Measurements from ENCODE around the gene CXCL14.

CXCL14 gene, protein sequence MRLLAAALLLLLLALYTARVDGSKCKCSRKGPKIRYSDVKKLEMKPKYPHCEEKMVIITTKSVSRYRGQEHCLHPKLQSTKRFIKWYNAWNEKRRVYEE

DNA sequence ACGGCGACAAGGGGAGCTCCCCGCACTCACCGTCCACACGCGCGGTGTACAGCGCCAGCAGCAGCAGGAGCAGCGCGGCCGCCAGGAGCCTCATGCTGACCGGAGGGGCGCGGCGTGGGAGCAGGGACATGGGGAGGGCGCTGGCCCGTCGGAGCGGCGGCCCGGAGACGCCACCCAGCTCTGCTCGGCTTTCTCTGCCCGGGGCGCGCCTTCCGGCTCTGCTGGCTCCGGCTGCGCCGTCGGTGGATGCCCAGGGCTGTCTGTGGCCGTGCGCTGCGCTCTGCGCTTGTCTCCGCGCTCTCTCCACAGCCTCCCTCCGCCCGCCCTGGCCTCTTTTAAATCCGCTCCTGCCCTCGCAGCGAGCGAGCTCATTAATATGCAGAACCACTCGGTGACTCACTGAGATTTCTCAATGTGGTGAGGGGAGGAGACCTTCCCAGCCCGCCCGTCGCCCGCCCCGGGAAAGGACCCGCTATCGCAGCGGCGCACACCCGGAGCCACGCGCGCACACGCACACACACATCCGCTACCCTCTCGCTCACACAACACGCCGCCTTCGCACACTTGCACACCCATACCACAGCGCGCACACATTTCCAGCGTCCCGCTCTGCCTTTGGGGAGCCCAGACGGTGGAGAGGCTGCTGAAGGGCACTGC is at the start of gene CXCL14:
Gene CXCL14, minus strand, starts transcription at position 307 of the 657 bp plus-strand sequence. Its CDS starts 213 bp downstream, at position 94.
- DNase-seq (ENCODE audit: low read depth in 2 of 2): no peak

DNA sequence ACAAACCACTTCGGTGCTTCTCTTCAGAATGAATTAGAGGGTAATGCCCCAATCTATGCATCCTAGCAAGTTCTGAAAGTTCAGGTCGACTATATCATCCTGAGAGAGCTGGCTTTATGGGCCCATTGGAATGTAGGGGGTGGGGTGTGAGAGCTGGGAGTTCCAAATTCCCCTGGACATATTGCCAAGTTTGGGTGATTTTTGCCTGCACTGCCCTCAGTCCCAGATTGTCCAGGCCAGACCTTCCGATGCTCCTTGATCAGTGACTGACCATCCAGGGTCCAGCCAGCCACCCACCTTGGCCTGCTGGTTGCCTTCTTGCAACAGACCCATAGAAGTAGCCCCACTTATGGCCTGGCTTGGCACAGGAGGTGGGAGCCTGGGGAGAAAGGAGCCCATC is 47.8 kb upstream of the CXCL14 start:
- no peak for DNase-seq (ENCODE audit: low read depth in 2 of 2)

DNA sequence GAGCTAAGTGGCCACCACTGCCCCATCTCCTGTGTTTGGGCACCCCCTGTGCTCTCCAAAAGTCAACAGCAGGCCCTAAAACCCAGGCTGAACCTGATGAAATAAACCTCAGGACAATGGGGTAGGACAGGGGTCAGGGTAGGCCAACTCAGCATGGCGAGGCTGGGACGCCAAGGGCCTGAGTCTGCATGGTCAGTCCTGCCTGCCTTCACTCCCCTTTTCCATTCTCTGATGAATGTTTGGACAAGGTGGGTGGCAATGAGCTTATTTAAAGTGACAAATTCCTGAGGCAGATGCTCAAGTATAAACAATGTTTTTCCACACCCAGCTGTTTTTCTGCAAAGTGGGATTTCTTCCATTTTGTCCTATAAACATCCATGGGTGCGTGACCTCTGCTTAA is 47.2 kb upstream of the CXCL14 start:
- no peak for DNase-seq (ENCODE audit: low read depth in 2 of 2)

DNA sequence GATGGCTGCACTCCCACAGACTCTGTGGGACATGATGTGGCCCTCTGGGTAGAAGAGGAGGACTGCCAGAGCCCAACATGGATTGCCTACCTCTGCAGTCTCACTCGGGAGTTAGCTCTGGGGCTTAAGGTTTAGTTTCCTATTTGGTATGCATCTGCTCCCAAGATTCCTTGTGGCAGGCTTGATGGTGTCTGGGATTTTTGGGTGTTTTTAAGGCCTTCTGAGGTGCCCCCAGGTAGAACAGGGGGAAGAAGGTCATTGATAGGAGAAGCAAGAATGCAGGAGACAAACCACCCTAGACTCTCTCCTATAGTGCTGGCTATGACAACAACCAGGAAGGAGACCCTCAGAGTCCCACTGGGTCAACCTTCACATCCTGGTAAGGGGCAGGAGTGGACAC is 46.7 kb upstream of the CXCL14 start:
- DNase-seq (ENCODE audit: low read depth in 2 of 2): no peak

DNA sequence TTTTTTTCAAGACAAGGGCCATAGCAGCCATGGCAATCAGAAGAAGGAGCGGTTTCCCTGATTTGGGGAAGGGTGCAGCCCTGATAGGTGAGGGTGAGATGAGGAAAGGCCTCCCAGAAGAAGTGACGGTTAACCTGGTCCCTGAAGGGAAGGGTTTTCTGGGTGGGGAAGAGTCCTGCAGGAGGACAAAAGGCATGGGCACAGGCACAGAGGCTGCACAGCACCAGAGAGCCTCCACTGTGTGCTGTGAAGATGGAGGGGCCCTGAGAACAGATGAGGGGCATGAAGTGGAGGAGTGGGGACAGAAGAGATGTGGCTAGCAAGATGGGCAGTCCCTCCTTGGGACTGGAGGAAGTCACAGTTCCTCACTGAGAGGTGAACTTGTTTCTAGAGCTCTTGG is 46.3 kb upstream of the CXCL14 start:
- no peak for DNase-seq (ENCODE audit: low read depth in 2 of 2)

DNA sequence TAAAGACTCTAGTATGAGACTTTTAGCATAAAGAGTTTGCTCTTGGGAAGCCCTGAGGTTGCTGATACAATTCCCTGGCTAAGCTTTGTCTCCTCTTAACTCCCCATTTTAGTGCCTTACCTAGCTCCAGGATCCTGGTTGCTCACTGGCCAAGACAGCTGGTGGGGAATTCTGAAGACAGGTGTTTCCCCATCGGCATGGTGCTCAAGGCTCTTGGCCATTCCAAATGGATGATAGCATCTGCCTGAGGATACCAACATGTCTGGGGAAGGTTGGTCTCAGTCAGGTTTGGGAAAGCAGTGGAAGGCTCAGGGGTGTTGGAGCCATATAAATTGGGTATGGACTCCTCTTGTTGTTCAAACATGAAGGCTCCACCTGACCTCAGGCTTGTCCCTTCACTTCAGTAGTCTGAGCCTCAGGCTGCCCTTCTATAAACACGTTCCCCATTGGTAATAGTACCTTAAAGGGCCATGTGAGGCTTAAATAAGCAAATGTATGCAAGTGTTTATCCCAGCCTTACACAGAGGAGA is 44.5 kb upstream of the CXCL14 start:
- DNase-seq (ENCODE audit: low read depth in 2 of 2): no peak

DNA sequence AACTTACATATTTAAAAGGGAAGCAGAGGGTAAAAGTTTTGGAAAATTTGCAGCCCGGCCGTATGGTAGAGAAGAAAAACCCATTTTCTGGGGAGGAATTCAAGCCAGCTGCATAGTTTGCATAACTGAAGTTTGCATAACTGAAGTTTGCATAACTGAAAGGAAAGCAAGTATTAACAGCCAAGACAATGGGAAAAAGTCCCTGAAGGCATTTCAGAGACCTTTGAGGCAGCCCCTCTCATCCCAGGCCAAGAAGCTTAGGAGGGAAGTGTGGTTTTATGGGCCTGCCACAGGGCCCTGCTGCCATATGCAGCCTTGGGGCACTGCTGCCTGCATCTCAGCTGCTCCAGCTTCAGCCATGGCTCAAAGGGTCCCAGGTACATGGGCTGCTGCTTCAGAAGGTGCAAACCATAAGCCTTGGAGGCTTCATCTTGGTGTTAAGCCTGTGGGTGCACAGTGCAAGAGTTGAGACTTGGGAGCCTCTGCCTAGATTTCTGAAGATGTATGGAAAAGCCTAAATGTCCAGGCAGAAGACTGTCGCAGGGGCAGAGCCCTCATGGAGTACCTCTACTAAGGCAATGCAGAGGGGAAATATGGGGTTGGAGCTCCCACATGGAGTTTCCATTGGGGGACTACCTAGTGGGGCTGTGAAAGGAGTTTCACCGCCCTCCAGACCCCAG is 36.9 kb upstream of the CXCL14 start:
- no peak for DNase-seq (ENCODE audit: low read depth in 2 of 2)

DNA sequence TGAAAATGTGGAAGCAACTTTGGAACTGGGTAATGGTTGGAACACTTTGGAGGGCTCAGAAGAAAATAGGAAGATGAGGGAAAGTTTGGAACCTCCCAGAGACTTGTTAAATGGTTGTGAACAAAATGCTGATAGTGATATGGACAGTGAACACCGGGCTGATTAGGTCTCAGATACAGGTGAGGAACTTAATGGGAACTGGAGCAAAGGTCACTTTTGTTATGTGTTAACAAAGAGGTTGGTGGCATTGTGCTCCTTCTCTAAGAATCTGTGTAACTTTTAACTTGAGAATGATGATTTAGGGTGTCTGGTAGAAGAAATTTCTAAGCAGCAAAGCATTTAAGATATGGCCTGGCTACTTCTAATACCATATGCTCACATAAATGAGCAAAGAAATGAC is 36.4 kb upstream of the CXCL14 start:
- DNase-seq (ENCODE audit: low read depth in 2 of 2): no peak

DNA sequence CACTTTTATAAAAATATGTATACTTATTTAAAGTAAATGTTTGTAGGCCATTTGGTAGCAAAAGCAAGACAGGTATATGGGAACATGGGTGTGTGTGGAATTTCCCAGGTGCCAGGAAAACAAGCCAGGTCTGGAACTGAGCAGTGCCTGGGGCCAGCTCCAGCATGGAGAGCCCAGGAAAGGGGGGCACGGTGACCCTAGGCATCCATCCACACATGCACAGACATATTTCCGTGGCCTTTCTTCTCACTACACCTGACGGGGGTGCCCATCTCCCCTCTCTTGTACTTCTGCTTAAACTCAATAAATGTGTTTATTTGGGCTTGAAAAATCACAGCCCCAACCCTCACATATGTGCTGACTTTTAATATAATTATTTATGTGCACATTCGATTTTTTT is 31.2 kb upstream of the CXCL14 start:
- no peak for DNase-seq (ENCODE audit: low read depth in 2 of 2)

DNA sequence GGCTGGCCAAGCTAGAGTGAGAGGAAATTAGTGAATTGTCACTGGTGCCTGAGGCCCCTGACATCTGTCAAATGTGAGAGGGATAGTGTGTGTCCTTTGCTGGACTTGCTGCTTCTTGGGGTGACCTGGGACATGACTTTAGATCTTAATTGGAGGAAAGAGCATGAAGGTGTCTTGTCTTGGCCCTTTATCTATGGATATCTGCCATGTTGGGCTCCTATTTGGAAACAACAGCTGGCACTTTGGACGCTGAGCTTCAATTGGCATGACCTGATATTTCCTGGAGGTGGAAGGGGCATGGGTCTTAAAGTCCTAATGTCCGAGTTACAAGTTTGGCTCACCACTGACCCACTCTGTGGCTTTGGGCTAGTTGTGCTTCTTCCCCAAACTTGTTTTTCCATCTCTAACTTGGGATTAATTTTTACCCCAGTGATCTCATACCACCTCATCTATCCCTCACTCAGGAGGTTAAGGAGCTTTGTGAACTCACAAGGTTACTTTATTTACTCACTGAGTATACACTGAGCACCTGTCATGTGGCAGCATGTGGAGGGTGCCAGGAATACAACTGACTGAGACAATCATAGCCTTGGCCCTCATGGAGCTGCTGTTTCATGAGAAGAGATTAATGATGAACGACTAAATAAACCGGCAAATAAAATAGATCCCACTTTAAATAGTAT is 30.1 kb upstream of the CXCL14 start:
- no peak for DNase-seq (ENCODE audit: low read depth in 2 of 2)

DNA sequence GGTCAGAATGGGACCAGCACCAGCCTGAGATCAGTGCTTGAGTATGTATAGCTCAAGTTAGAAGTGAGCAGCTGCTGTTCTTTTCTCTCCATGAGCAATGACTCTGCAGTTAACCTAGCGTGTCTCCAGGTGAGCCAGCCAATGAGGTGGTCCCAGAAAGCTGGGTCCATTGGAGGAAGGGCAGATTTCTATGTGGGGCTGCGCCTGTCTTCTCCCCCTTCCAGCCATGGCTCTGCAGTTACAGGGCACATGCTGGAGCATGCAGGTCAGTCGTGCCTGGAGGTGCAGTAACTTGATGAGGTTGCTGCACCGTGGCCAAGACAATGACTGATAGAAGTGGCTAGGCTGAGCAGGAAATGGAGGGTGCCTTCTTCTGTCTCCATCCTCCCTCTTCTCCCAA is 29.6 kb upstream of the CXCL14 start:
- DNase-seq (ENCODE audit: low read depth in 2 of 2): no peak

DNA sequence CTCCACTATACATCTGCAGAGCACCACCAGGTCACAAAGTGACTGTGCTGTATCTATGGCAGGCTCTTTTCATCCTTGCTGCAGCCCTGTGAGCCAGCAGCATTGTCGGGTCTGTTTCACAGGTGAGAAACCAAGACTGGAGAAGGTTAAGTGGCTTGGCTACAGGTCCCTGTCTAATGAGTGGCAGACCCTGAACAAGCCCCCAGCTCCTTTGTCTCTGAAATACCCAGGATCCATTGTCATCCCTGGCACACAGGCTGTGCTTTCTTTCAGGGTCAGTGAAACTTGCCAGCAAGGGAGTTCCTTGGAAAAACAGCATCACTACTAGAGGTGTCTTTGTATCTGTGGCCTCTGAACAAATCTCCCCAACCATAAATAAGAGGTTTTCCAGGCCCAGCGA is 27.6 kb upstream of the CXCL14 start:
- no peak for DNase-seq (ENCODE audit: low read depth in 2 of 2)

DNA sequence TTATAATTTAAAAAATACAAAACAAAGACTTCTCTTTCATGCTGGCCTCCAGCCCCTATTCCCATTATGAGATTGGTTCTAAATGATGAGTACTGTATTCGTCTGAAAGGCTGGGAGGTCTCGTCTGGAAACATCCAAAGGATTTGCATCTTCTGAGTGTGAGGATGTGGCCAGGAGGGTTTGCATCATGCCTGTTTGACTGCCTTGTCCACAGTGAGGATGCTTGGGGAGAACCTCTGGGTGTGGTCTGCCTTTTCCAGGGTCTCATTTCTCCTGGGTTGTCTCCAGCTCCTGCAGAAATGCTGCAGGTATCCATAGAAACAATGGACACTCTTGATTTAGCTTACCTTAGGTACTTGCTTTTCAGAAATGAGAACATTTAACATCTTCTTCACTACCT is 26.4 kb upstream of the CXCL14 start:
- DNase-seq (ENCODE audit: low read depth in 2 of 2): no peak

DNA sequence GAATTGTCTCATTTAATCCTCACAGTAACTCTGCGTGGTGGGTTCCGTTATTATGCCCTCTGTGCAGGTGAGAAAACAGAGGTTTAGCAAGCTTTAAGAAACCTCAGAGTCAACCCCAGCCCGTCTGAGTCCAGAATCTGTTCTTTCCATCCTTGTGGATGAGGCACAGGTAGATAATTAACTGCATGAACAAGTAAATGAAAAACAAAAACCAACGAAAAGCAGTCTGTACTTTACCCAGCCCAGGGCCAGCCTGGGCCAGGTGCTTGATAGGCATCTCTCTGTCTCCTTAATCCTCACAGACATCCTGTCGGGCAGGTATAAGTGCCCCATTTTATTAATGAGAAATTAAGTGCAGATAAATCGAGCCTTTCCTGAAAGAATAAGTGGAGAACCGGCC is 25.3 kb upstream of the CXCL14 start:
- no peak for DNase-seq (ENCODE audit: low read depth in 2 of 2)

DNA sequence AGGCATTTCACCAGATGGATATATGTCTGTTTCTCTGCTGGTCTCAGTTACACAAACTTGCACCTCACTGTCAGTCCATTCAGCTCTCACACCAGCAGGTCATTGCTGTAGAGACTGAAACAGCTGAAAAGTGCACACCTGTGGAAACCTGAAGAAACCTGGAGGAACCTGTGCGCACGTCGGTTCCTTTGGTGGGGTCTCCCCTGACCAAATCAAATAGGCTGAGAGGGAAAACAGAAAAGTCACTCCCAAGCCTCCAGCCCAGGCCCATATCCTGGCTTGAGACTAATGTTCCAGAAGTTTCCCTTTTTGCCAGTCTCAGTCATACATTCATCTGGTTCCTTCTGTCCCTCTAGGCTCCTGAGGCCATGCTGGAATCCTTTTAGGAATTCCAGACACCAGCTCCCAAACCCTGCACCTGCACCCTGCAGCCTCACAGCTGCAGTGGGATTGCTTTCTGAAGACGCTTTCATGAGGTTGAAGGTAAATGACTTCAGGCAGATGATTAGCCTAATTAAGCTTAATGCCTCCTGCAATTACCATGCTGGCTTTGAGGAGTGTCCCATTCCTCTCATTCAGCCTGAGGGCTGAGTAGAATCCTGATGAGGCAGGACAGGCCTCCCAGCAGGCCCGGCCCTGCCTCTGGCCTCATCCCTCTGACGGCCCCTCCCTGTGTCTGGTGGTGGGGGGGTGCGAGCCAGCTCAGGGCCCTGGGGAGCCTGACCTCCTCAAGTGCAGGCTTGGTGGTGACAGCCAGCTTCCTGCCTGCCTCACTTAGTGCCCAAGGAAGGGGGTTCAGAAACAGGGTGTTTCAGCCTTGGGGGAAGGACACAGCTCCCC is 24.3 kb upstream of the CXCL14 start:
- DNase-seq (ENCODE audit: low read depth in 2 of 2): no peak

DNA sequence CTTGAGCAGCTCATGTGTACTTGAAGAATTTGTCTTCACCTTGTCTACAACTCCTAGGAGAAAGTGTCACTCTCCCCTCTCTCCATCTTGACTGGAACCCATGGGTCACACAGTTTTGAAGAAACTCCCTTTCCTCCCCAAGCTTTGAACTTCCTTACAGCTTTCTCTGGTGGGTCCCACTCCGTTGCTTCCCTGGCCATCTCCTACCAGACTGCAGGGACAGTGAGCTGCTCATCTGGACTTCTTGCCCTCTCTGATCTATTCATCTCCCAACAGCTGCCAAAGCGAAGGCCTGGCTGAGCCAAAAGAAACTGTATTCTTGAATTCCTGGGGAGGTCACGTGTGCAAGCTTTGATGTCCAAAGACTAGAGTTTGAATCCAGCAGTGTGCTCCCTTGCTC is 22.7 kb upstream of the CXCL14 start:
- no peak for DNase-seq (ENCODE audit: low read depth in 2 of 2)

DNA sequence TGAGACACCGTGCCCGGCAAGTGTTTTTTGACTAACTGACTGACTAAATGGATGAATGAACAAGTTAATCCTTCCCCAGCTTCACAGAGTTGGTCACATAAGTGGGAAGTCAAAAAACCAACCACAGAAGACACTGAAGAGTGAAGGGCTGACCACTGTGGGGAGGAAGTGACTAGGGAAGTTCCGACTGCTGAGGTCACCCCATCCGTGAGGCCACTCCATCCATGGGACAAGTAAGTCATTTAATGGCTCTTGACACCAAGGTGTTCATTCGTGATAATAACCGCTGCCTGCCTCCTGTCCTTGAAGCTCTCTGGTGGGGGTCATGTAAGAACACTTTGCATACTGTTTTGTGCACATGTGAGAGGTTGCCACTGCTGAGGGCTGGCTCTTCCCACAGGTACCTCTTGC is 22.2 kb upstream of the CXCL14 start:
- no peak for DNase-seq (ENCODE audit: low read depth in 2 of 2)

DNA sequence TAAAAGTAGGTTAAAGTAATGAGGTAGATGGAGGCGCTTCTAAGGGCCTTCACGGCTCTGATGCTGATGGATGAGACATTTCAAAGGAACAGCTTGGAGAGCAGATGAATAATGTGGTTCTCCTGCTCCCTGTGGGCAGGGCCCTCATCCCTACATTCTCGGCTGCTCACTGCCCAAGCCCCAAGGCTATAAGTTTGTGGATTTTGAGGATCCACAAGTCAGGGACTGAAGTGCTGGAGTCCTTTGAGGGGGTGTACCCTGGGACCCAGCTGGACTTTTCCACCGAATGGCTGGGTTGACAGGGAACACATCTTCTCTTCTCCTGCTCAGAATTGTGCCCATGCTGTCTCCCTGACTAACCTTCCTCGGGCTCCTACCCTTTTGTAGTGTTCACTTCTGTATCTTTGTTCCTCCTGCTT is 21.4 kb upstream of the CXCL14 start:
- DNase-seq (ENCODE audit: low read depth in 2 of 2): no peak

DNA sequence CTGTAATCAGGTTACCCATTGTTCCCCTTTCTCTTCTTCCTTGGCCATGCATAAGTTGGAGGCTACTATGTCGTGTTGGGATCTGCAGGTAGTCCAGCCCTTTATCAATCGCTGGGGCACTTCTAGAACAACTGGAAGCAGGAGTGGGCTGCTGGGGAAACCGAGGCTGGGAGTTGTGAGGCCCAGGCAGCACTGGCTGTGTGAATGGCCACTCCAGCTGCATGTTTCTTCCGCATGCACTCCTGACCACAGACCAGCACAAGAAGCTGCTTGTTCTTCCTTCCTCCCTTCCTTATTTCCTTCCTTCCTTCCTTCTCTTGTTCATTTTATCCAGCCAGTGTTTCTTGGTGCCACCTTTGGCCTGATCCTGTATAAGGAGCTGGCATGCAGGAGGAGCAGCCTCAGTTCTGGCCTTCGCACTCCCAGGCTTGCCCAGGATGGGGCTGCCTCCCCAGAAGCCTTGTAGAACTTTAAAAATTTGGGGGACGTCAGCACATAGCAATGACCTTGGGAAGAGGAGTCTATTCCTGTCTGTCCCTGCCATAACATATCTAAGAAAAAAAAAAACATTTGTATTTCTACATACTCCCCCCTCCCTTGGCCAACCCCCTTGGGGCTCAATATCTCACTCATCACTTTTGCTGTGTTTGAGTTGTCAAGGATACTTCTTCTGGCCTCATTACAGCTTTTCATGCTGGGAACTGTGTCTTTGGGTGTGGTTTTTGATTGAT is 20.8 kb upstream of the CXCL14 start:
- DNase-seq (ENCODE audit: low read depth in 2 of 2): no peak

DNA sequence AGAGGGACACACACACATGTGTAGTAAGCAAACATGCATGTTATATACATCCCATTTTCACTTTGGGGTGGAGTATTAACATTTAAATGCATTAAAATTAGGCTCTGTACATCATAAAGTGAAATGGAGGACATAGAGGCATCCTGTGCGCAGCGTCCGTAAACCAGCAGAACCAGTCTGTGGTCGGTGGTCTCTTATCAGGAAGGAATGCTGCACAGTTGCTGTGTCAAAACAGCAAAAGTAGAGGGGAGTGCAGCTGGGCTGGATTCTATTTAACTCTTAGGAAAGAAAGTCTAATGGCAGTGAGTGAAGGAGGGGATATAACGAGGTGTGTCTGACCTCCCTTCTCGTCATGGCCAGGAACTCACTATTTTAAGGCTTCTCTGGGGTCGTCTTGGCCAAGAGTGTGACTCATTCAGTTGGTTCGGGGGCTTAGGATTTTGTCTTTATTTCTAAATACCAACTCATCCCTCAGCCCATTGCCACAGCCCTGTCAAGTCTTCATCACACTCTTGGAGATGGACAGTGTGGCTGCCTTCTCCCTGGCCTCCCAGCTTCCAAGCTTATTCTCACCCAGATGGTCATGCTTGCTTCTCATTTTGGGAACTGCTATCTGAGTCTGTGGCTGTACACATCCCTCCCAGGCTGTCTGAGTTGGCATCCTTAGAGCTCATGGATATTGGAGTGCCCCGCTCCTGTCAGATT is 20.1 kb upstream of the CXCL14 start:
- DNase-seq (ENCODE audit: low read depth in 2 of 2): no peak

Data from stimulated activated CD4-positive, alpha-beta T cell treated with anti-CD3 and anti-CD28 coated beads, Interleukin-1b, Interleukin-23, amount 100 ng/mL, for 1 hour (primary cell).